ENCODE data around the gene PLXNA3.

PLXNA3 gene

GRCh38 chrX:154458116-154458953 is at the start of gene PLXNA3:
Gene PLXNA3 (plus strand): TSS chrX:154458281. CDS start chrX:154460184, 1,903 bp downstream.
- DNase-seq (ENCODE audit: low read depth, low spot score) = no peak

DNA sequence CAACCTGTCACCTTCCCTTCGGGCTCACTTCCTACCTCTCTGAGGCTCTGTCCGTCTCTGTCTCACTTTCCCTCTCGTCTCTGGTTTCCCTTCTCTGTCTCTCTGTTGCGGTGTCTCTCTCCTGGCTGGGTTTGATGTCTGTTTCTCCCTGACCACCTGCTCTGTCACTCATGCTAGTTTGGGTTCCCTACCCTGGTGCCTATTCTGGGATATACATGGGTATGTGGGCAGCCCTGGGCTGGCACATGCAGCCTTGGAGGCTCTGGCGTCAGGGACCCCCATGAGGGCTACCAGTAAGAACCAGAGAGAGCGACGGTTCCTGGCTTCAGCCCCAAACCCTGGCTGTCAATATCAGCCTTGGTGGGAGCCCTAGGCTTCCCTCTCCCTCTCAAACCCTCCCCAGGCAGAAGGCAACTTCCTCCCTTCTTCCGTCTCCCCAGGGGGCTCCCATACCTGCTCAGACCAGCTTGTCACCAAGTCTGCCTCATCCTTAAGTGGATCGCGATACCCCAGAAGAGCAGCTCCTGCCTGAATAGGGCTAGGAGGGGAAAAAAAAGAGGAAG is 49.3 kb upstream of the PLXNA3 start:
- no peak for DNase-seq (ENCODE audit: low read depth, low spot score)

DNA sequence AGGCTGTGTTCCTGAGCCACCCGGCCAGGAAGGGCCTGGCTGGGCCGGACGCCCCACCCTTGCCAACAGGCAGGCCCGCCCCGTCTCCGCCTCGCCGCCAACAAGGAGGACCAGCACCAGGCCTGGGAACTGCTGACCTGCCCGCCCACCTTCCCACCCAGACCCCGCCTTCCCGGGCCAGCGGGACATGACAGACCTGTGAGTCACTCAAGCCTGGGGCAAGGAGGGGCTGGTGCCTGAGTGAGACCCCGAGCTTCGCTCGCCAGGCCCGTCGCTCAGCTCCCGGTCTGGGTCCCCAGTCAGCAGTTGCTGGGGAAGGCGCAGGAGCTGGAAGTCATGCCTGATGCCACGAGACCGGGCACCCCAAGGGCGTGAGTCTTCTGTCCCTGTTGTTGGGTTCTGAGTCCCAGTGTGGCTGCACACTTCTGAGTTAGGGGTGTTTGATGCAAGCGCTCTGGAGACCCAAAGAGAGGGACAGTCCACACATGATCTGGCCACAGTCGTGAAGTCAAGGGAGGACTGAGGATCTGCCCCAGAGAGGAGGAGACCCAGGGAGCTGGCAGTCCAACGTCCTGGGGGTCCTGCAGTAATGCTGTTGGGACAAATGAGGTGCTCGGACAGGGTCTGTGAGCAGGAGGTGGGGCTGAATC is 48.7 kb upstream of the PLXNA3 start, which contains the start of gene DNASE1L1:
DNASE1L1 (minus strand) TSS at position 33 of the 650 bp plus-strand sequence. CDS start 3,686 bp downstream, outside the sequence.
- no peak for DNase-seq (ENCODE audit: low read depth, low spot score)

DNA sequence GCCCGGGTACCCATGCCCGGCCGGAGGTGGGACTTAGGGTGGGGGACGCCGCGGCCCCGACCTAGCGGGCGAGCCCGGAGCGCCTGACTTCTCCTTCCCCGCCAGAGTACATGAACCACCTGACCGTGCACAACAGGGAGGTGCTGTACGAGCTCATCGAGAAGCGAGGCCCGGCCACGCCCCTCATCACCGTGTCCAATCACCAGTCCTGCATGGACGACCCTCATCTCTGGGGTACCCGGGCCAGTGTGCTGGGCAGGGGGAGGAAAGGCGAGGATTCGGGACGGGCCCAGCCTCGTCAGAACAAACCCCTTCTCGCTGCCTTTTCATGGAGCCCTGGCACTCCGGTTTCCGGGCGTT is 46.1 kb upstream of the PLXNA3 start:
- DNase-seq (ENCODE audit: low read depth, low spot score) = no peak

GRCh38 chrX:154412468-154412867 is 45.6 kb upstream of the PLXNA3 start:
- DNase-seq (ENCODE audit: low read depth, low spot score) = no peak

GRCh38 chrX:154413142-154413541 is 44.9 kb upstream of the PLXNA3 start:
- DNase-seq (ENCODE audit: low read depth, low spot score) = no peak

DNA sequence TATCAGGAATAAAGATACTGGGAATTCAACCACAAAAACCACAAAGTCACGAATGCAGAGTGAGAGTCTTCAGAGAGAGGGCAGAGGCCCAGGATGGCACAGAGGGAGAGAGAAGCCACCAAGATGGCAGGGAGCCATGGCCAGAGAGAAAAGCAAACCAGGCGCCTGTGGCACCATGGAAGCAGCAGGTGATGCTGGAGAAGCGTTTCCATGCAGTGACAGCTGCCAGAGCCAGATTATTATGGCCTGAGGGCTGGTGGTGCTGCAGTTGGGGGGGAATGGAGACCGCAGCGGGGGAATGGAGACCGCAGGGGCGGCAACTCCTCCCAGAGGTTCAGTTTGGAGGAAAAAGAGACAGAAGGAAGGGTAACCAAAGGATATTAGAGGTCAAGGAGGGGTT is 40.9 kb upstream of the PLXNA3 start:
- DNase-seq (ENCODE audit: low read depth, low spot score) = no peak

DNA sequence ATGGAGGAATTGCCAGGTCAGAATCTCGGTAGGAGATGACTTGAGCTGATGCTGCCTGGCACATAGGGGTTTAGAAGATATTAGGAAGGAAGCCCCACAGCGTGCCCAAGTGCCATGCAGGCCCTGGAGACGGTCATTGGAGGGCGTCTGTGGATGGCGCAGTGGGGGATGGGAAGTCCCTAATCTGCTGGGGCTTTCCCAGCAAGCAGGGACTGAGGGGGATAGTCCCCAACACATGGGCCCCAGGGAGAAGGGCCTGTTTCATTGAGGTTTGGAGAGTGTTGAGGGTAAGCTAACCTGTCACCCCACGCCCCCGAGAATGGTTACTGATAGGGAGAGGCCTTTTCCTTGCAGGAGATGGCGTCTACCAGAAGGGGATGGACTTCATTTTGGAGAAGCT is 38.9 kb upstream of the PLXNA3 start:
- no peak for DNase-seq (ENCODE audit: low read depth, low spot score)

GRCh38 chrX:154419688-154420401 is 38.2 kb upstream of the PLXNA3 start:
- DNase-seq (ENCODE audit: low read depth, low spot score) = no peak

GRCh38 chrX:154420402-154420756 is 37.7 kb upstream of the PLXNA3 start:
- no peak for DNase-seq (ENCODE audit: low read depth, low spot score)

GRCh38 chrX:154426916-154427770 is 30.9 kb upstream of the PLXNA3 start:
- DNase-seq (ENCODE audit: low read depth, low spot score) = no peak

- DNase-seq (ENCODE audit: low read depth, low spot score) = peak; percentile 71
Measured at GRCh38 chrX:154428176-154429171, 29.6 kb upstream of the PLXNA3 start, which contains the start of gene ATP6AP1. Gene ATP6AP1 (plus strand): TSS chrX:154428677. CDS start chrX:154428693, 16 bp downstream.

DNA sequence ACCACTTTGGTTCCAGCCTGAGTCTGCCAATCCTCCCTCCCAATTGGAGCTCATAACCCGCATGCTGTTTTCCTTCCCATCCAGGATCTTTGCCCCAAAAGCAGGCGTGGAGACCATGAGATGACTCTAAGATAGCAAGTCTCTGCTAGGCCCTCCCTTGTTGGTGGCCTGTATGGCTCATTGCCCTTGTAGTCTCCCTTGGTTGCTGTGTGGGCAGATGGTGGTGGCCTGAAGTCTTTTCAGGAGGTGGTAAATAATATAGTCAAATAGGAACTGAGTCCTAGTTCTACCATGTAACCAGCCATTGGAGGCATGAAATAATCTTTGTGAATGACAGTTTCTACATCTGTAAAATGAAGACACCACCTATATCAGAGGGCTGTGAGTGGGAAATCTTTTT is 28.4 kb upstream of the PLXNA3 start:
- DNase-seq (ENCODE audit: low read depth, low spot score) = no peak

GRCh38 chrX:154430479-154430878 is 27.6 kb upstream of the PLXNA3 start:
- DNase-seq (ENCODE audit: low read depth, low spot score) = no peak

GRCh38 chrX:154430916-154431315 is 27.2 kb upstream of the PLXNA3 start:
- DNase-seq (ENCODE audit: low read depth, low spot score) = no peak

GRCh38 chrX:154431341-154431740 is 26.7 kb upstream of the PLXNA3 start:
- DNase-seq (ENCODE audit: low read depth, low spot score) = no peak

DNA sequence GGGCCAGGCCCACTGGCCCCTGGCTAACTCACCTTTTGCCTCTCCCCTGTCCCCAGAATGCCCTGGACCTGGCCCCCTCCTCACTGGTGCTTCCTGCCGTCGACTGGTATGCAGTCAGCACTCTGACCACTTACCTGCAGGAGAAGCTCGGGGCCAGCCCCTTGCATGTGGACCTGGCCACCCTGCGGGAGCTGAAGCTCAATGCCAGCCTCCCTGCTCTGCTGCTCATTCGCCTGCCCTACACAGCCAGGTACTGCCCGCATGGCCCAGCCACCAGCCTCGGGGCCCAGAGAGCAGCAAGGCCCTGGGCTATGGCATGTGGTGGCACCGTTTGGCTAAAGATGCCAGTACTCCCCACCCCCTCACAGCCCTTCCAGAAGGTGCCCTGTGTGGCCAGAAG is 25.9 kb upstream of the PLXNA3 start:
- no peak for DNase-seq (ENCODE audit: low read depth, low spot score)

DNA sequence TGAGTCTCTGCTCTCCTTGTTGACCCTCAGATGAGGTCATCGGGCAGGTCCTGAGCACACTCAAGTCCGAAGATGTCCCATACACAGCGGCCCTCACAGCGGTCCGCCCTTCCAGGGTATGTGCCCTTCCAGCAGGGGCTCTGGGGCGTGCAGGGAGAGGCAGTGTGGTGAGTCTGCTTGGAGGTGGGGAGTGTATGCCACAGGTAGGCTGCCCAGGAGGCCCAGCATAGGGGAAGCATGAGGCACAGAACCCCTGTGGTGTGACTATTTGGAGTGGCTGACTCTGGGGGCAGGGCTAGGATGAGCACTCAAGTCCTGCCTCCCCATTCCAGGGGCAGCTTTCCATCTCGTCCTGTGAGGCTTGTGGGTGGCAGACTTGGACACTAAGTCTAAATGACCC is 24.5 kb upstream of the PLXNA3 start:
- no peak for DNase-seq (ENCODE audit: low read depth, low spot score)

DNA sequence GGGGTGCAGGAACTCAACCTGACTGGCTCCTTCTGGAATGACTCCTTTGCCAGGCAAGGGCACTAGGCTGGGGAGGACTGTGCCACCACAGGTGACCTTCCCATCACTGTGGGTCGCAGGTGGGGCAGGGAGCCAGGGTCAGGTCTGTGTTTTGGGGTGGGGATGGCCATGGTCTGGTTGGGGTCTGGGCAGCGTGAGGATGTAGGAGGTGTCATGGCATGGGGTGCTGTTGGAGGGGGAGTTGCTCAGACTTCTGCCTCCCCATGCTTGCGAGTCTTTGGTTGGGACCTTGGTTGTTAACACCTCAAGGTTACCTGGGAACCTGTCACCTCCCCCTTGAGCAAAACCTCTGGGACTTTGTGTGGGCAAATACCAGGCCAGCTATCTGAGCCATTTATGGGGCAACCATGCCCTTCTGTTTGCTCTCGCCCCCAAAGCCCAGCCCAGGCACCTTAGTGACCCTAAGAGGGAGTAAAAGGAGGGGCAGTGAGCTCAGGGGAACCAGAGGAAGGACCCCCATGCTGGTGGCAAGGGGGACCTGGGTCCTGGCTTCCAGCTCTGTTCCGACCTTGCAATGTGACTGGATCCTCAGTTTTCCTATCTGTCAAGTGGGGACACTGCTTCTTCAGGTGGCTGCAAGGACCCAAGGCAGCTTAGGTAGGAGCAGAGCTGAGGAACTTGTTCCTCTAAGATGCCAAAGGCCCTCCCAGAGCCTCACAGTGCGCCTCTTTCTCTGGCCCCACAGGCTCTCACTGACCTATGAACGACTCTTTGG is 23.5 kb upstream of the PLXNA3 start:
- no peak for DNase-seq (ENCODE audit: low read depth, low spot score)

Measured in activated naive CD8-positive, alpha-beta T cell treated with anti-CD3 and anti-CD28 coated beads, Interleukin-2, amount 50 U/mL, for 16 hours (primary cell).